GM21717 (cell line): ENCODE results near the gene KCNK15.

Source experiments
- ATAC-seq: cut with Tn5 transposase; IDR thresholded peaks from one replicate; pipeline ENCODE4 v1.9.1; 2021; ENCODE audit warnings: mild to moderate bottlenecking, moderate library complexity; ENCODE audit not compliant: unreplicated experiment

The KCNK15 gene

DNA sequence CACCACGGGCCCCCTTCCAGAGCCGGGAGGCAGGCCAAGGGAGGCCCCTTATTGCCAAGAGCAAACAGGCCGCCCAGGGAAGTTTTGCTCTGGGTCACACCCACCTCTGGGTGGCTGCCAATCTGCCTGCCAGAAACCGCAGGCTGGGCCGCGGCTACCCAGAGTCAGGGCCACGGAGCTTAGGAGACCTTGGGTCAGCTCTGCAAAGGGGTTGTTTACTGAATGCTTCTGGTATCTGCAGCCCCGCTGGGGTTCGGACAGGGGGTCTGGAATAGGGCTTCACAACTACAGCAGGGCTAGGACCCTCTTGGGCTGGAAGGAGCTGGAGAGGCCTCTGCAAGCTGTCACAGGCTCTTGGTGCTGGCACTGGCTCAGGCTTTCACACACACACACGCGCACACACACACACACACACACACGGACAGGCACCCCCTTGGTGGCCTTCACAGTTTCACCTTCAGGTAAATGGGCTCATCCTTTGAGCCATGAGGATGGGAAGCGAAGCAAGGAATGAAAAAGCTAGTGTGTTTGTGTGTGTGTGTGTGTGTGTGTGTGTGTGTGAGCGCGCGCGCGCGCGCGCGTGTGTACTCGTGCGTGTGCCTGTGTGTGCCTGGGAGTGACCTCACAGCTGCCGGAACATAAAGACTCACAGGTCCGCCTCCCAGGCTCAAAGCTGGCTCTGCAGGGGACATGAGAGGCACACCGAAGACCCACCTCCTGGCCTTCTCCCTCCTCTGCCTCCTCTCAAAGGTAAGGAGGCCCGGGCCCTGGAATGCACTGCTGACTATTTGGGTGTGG lies 30.8 kb upstream of the KCNK15 start, which contains the start of gene CCN5:
TSS of gene CCN5 (plus strand) at position 669 of the 798 bp plus-strand sequence. CDS start at position 691, 22 bp downstream.
- no peak for ATAC-seq

DNA sequence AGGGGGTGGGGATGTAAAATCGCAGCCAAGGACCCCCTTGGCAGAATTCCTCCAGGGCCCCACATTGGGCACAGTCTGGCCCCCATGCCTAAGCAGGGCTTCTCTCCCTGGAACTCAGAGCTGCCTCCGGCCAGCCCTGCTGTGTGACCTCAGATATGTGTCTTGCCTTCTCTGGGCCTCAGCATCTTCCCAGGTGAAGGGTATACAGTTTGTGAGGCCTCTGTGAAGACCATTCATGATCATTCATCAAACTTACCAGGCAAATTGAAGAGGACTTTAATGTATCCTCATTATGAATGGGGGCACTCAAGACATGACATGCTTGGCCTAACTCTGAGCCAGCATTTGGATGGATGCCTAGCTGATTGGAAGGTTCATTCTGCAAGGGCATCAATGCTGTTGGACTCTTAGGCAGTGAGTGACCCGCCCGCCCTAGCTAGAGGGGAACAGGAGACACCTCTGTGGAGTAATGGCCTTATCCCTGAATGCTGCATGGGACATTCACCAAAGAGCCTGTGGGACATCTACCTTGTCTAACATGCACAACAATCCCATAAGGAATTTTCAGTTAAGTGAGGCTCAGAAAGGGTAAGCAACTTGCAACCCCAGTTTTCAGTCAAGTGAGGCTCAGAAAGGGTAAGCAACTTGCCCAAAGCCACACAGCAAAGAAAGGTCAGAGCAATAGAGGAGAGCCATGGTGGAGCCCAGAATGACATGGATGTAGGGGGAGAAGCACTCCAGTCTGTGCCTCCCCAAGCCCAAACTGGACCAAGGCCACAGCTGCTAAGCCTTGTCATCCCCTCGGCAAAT lies 30.0 kb upstream of the KCNK15 start:
- ATAC-seq = no peak

DNA sequence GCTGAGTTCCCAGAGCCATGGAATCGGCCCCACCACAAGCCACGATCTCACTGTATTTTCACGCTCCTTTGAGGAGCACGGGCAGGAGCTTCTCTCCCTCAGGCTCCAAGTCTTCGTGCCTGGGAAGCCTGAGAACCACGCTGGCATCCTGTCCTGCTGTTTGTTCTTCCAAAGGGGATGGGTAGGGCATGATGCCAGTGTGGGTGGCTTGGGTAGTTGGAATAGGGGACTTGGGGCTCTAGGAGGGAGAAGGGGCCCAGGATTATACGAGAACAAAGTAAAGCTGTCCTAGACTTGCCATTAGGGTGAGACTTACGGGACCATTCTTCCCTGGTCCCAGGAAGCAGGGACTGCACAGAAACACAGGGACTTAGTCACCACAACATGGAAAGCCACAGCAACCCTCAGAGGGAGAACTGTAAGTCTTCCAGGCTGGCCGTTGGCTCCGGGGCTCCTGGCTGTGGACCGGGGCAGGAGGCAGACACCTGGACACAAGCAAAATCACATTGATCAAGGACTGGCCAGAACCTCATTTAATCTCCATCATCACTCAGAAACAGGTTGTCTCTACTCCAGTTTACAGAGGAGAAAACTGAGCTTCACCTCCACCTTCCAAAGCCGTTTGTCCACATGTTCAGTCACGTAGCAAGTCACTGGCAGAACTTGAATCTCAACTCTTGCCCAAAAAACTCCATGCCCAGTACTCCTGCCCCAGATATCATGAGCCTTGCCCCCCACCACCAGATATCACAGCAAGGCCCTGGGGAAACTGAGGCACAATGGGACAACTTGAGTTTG lies 29.2 kb upstream of the KCNK15 start:
- ATAC-seq = no peak

DNA sequence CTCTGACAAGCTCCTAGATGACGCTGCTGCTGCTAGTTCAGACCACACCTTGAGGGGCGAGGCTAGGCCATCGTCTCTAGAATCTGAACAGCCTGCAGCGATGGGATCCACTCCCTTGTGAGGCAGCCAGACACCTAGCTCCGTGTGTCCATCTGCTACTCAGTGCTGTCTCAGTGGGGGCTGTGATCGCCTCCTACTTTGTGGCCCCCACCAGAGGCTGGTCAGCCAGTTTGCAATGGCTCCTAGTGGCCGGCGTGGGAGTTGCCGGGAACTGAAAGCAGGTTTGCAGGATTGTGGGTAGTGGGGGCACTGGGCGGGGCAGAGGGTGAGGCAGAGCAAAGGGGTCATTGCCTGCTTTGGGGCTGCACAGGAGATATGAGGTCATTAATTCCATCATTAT lies 27.7 kb upstream of the KCNK15 start:
- no peak for ATAC-seq

DNA sequence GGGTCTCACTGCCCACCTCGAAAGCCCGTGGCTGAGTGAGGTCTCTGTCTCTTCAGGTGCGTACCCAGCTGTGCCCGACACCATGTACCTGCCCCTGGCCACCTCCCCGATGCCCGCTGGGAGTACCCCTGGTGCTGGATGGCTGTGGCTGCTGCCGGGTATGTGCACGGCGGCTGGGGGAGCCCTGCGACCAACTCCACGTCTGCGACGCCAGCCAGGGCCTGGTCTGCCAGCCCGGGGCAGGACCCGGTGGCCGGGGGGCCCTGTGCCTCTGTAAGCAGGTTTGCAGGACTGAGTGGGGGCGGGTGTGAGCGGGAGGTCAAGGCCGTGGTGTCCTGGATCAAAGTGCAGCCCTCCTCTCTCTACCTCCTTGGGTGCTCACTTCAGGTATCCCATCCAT lies 25.8 kb upstream of the KCNK15 start:
- ATAC-seq = no peak

DNA sequence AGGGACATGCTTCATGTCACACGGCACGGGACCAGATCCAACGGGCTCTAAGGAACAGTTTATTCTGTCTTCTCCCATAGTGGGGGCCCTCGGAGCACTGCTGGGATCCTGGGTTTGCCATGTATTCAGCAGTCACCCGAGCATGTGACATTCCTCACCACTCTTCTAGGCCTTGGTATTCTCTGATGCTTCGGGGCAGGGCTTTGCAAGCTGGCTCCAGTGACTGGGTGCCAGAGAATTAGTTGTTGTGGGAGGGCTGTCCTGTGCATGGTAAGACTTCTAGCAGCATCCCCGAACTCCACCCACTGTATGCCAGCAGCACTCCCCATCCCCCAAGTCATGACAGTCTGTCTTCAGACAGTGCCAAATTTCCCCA lies 25.1 kb upstream of the KCNK15 start:
- no peak for ATAC-seq

DNA sequence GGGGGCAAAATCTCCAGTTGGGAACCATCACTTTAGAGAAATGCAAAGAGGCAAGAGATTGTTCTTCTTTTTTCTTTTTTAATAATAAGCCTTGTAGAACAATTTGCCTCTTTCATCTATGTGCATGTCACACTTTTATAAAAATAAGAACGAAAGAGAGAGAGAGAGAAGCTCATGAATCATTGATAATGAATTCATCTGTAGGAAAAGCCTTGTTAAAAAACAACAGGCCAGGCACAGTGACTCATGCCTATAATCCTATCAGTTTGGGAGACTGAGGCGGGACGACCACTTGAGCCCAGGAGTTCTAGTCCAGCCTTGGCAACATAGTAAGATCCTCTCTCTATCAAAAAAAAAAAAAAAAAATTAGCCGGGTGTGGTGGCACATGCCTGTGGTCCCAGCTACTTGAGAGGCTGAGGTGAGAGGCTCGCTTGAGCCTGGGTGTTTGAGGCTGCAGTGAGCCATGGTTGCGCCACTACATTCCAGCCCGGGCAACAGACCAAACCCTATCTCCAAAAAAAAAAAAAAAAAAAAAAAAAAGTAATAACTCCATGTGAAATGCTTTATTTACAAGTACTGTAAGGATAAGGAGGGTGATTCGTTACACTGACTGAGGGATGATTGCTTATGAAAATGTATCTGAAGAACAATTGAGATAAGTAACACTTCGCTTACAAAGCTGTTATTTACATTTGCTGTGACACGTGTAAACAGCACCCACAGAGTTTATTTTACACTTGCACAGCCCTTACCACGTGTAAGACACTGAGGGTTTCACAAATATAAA lies 24.5 kb upstream of the KCNK15 start:
- ATAC-seq = no peak

DNA sequence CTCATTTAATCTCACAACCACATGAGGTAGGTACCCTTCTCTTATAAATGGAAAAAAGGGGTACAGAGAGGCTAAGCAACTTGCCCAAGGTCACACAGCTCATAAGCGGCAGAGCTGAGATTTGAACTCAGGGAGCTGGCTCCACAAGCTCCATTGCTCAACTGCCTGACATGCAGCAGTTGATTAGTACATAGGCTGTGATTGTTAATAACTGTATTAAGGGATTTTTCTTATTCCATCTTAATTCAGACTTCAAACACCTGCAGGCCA lies 23.9 kb upstream of the KCNK15 start:
- no peak for ATAC-seq

DNA sequence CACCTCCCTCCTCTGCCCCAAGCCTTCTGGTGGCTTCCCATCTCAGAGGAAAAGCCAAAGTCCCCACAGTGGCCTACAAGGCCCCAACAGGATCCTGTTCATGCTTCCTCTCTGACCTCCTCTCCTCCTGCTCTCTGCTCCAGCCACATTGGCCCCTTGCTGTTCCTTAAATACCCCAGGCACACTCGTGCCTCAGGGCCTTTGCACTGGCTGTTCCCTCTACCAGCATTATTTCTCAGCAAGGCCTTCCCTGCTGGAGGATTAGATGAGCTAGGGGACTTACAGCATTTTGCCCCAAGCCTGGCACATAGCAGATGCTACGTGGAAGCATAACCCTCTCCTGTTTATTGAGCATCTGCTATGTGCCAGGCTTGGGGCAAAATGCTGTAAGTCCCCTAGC lies 22.7 kb upstream of the KCNK15 start:
- no peak for ATAC-seq

DNA sequence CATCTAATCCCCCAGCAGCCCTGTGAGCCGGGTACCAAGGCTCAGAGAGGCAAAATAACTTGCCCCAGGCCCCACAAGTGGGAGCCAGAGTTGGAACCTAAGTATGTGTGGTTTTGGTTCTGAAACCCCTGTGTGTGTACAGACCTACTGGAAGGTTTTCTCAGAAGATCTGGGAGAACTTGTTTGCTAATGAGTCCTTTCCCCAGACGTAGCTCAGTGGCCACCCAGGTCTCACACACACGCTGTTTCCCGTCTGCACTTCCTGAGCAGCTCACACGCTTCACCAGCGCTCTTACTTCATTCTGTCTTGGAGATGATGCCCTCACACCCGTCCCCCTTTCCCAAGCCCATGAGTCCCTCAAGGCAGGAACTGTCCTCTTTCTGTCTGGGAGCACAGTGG lies 22.3 kb upstream of the KCNK15 start:
- ATAC-seq = no peak

DNA sequence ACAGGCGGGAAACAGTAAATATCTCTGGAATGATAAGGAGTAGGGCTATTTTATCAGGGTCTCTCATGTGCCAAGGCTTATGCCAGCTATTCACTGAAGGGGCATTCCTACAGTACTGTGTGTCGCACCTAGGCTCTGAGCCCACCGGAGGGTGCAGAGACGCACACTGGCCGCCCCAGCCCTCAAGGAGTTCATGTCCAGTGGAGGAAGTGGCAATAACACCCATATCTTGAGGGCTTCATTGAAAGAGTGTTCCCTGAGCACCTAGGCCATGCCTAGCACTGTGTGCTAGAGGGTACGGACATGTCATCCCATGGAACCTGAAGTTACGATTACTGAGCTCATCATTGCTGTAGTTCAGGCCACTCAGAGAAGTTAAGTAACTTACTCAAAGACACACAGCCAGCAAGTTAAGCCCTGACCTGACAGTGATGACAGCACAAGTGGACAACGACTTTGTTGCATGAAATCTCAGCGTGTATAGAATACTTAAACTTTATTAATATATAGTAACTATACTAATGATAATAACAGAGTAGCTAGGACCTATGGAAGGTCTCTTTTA lies 21.8 kb upstream of the KCNK15 start:
- no peak for ATAC-seq

DNA sequence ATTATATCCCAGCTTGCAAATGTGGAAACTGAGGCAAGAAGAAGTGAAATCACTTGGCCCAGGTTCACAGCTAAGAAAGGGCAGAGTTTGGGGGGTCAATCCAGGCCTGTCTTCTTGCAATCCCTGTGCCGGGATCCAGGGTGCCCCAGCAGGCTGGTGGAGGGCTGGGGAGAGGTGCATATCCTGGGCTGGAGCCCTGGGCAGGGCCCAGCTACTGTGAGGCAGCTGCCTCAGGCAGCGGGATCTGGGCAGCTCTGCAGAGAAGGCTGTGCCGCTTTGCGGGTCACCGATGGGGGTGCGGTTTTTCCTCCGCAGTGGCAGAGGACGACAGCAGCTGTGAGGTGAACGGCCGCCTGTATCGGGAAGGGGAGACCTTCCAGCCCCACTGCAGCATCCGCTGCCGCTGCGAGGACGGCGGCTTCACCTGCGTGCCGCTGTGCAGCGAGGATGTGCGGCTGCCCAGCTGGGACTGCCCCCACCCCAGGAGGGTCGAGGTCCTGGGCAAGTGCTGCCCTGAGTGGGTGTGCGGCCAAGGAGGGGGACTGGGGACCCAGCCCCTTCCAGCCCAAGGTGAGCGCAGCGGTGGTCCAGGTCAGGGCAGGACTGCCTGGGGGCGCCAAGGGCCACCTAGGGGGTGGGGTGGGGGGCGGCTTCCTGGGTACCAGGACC lies 21.1 kb upstream of the KCNK15 start:
- no peak for ATAC-seq

DNA sequence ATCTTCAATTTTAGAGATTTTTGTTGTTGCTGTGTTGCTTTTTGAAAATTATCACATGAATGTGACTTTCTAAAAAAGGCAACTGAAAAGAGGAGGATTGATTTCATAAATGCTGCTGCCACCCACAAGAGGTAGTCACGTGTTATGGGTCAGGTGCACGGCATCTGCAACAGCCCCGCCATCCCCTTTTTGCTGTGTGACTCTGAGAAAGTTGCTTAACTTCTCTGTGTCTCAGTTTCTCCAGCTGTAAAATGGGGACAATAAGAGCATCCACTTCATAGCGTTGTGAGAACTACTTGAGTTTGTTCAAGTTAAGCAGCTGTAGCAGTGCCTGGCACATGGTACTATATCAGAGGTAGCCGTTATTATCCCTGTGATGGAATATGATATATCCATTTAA lies 19.8 kb upstream of the KCNK15 start:
- no peak for ATAC-seq

DNA sequence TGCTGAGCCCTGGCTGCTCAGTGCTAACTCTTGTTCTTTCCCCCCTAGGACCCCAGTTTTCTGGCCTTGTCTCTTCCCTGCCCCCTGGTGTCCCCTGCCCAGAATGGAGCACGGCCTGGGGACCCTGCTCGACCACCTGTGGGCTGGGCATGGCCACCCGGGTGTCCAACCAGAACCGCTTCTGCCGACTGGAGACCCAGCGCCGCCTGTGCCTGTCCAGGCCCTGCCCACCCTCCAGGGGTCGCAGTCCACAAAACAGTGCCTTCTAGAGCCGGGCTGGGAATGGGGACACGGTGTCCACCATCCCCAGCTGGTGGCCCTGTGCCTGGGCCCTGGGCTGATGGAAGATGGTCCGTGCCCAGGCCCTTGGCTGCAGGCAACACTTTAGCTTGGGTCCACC lies 18.6 kb upstream of the KCNK15 start:
- ATAC-seq = no peak

DNA sequence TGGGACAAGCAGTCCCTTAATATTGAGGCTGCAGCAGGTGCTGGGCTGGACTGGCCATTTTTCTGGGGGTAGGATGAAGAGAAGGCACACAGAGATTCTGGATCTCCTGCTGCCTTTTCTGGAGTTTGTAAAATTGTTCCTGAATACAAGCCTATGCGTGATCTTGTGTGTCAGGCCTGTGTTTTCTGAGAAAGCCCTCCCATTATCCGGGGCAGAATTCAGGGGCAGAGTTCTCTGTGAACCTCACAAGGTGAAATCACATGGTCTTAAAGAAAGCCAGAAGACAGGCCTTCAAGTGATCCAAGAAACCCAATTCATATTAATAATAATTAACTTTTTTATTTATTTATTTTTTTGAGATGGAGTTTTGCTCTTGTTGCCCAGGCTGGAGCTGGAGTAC lies 18.0 kb upstream of the KCNK15 start:
- ATAC-seq = no peak

DNA sequence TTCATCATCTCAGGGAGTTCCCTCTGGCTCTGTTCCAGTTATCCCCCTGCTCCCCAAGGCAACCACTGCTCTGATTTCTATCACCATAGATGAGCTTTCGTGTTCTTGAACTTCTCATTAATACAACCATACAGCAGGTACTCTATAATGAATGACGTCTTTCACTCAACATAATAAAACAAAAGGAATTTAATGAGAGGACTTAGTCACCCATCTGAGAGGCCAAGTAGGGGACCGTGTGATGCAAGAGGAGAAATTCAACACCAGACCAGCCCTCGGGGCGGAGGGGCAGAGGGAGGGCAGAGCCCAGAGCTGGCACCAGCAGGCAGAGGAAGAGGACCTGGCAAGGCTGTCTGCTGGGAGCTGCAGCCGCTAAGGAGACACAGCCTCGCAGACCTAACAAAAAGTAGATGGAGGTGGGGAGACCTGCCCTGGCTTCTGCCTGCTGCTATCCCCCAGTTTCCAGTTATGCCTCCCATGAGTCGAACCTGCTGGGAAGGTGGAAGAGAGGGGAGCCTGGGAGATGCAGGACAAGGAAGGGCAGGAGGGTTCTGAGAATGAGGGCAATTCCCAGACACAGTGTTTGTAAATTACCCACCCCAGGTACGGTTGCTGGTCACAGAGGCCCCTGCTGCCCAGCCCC lies 16.7 kb upstream of the KCNK15 start:
- no peak for ATAC-seq

DNA sequence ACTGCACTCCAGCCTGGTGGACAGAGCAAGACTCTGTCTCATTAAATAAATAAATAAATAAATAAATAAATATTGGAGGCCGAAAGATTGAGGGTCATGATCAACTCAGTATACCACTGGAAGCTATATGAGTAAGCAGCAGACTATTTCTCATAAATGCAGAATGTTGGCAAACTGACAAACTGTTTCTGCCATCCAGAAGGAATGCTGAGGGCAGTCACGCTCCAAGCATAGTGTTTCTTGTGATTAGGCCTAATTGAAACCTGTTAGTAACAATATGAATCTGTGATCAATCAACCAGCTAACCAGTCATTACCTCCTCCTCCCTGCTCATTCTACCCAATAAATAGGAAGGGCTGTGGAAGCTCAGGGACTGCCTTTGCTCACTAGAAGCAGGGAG lies 15.2 kb upstream of the KCNK15 start:
- ATAC-seq = no peak

DNA sequence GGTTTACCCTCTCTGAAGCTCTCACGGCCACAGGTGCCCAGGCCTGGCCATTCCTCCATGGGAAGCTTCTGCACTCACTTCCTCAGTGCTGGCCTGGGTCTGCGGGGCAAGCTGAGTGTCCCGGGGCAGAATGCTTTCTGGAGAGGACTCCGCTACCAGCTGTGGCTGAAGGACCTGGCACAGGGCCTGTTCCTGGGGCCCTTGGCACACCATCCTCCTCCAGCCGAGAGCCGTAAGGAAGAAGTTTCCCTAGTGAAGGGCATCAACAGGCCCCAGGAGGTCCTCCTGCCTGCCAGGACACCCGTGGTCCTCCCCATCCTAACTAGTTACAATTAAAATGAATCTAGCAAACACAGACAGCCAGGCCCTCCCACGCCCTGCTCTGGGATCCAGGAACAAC lies 14.0 kb upstream of the KCNK15 start:
- ATAC-seq = no peak

DNA sequence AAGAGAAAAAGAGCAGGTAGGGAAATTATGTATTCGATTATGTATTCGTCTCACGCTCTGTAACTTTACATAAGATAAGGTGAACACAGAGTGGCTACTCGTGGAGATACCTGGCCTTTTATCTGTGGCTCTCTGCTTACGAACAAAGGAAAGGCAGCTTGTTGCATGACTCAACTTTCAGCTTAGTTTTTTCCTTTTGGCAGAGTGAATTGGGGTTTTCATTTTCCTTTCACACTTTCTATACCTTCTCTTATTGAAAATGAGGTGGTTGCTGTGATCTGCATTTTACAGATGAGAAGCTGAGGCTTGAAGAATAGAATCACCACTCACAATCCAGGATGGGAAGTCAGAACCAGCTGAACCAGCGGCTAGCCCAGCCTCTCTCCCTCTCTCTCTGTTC lies 13.3 kb upstream of the KCNK15 start:
- no peak for ATAC-seq
